Ovary (tissue), 3 donors: ENCODE data around the gene CFAP58.

Source experiments
- EP300 ChIP-seq: sonication (generic); formaldehyde crosslinking; IDR thresholded peaks from one replicate; pipeline ENCODE4 v1.6.1; 2017; ENCODE audit warnings: antibody characterized with exemption
- POLR2A ChIP-seq: fragments of 450-650 bp; IDR thresholded peaks from one replicate; pipeline ENCODE4 v1.6.1; 2017; ENCODE audit warnings: antibody characterized with exemption, mild to moderate bottlenecking, moderate library complexity
- TF ChIP-seq, protein P1 (sequence below), 3 donors: fragments of 450-650 bp in 2 of 3; fragments of 200-600 bp in 1 of 3; IDR thresholded peaks; one replicate each; pipeline versions ENCODE4 v1.5.1 to v1.8.0; 2016 to 2022; ENCODE audit warnings: antibody characterized with exemption in 3 of 3, mild to moderate bottlenecking in 1 of 3
- donor health status: DM: no; HTN: no; CAD: no.

DNA sequence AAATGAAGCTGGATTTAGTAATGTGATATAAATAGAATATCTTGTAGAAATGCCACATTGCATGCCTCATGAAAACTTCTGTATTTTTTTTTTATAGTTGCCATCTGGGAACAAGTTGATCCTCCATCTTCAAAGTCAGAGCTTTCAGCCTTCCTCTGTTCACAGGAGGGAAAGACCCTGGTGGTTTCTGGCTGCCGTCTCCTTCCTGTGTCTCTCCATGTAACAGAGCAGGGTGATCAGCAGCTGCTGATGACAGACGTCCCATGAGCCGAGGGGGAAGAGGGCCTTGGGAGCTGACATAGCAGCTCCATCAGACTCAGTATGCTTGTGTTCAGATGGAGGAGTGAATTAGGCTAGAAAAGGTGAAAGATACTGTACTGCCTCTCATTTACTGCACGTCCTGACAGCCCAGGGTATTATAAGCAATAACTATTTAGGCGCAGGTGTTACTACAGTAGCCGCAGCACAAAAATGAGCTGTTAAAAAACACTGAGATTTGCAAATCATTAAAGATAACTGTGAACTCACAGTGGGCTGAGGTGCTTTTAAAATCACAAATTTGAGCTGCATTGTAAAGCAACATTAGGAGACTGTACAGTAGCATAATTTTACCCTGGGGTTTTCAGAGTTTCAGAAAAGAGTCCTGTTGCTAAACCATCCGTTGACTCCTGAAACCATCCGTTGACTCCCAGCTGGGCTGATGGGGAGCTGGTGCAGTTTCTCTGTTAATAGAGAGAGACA, 103.3 kb downstream of the CFAP58 start:
- no peak for TF ChIP-seq POLR2A
- TF ChIP-seq, protein P1, sequence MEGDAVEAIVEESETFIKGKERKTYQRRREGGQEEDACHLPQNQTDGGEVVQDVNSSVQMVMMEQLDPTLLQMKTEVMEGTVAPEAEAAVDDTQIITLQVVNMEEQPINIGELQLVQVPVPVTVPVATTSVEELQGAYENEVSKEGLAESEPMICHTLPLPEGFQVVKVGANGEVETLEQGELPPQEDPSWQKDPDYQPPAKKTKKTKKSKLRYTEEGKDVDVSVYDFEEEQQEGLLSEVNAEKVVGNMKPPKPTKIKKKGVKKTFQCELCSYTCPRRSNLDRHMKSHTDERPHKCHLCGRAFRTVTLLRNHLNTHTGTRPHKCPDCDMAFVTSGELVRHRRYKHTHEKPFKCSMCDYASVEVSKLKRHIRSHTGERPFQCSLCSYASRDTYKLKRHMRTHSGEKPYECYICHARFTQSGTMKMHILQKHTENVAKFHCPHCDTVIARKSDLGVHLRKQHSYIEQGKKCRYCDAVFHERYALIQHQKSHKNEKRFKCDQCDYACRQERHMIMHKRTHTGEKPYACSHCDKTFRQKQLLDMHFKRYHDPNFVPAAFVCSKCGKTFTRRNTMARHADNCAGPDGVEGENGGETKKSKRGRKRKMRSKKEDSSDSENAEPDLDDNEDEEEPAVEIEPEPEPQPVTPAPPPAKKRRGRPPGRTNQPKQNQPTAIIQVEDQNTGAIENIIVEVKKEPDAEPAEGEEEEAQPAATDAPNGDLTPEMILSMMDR (IDR thresholded peaks at IDR 0.05): no peak
- no peak for TF ChIP-seq EP300
